ENCODE results near the gene SCAI. TPM values are rescaled to one million over a fixed set of nuclear protein-coding genes. Genes with fewer than 3 reads are reported as not detected.
"Not testable (repeated sequence)": the region's sequence is repeated elsewhere in the genome, so short reads cannot be mapped to it uniquely, and the experiment has no call there.

SCAI gene
- total and polyA plus RNA-seq, 5 donors = 1.9 to 5.5 (median 4.9) TPM

GRCh38 chr9:125103021-125103420 is 40.3 kb downstream of the SCAI start:
- Histone ChIP-seq H3K27ac (ENCODE audit: low read length) (no peak overlapping the region), H3K27me3 (ENCODE audit: control insufficient read depth, insufficient read depth) (no peaks in the 10 kb centered on the region), H3K4me3 (ENCODE audit: low read length) (no peak overlapping the region), H3K4me1 (ENCODE audit: control insufficient read depth, insufficient read depth, low read length) (peaks cover 2% of the 10 kb centered on the region), H3K9me3 (ENCODE audit: control insufficient read depth, low read length) (no peaks in the 10 kb centered on the region)
- WGBS = 96% methylated on average over 1 of the region's 1 CpG
- no peak for DNase-seq
- intact Hi-C loops (cut with DNase I) = no loop called here
- ATAC-seq = no peak

- ATAC-seq (no peak), DNase-seq (no peak)
- H3K9me3 ChIP-seq (ENCODE audit: control insufficient read depth, low read length) = no peaks in the 10 kb centered on the region
- no peak overlapping the region for H3K27ac ChIP-seq (ENCODE audit: low read length)
- 89% methylated on average over 4 of the region's 4 CpGs for WGBS
- no peak overlapping the region for H3K4me3 ChIP-seq (ENCODE audit: low read length)
- intact Hi-C loops (cut with DNase I) = no loop called here
- H3K4me1 ChIP-seq (ENCODE audit: control insufficient read depth, insufficient read depth, low read length) = peaks cover 2% of the 10 kb centered on the region
- no peaks in the 10 kb centered on the region for H3K27me3 ChIP-seq (ENCODE audit: control insufficient read depth, insufficient read depth)
Measured at GRCh38 chr9:125100822-125101221, 42.5 kb downstream of the SCAI start.

- WGBS = 68% methylated on average over 3 of the region's 3 CpGs
- H3K27ac ChIP-seq (ENCODE audit: low read length) = no peak overlapping the region
- peaks cover 2% of the 10 kb centered on the region for H3K4me1 ChIP-seq (ENCODE audit: control insufficient read depth, insufficient read depth, low read length)
Measured at GRCh38 chr9:125099816-125100215, 43.5 kb downstream of the SCAI start.

GRCh38 chr9:125095821-125096443 is 47.4 kb downstream of the SCAI start:
- no peak for DNase-seq
- Histone ChIP-seq H3K4me3 (ENCODE audit: low read length) (no peak overlapping the region), H3K9me3 (ENCODE audit: control insufficient read depth, low read length) (no peaks in the 10 kb centered on the region), H3K27me3 (ENCODE audit: control insufficient read depth, insufficient read depth) (no peaks in the 10 kb centered on the region), H3K4me1 (ENCODE audit: control insufficient read depth, insufficient read depth, low read length) (peaks cover 2% of the 10 kb centered on the region), H3K27ac (ENCODE audit: low read length) (no peak overlapping the region)
- intact Hi-C loops (cut with DNase I) = no loop called here
- 93% methylated on average over 2 of the region's 2 CpGs for WGBS
- ATAC-seq = no peak

More at GRCh38 chr9:125099816-125100215, 43.5 kb downstream of the SCAI start:
- intact Hi-C loops (cut with DNase I) = no loop called here
- H3K4me3 ChIP-seq (ENCODE audit: low read length) = no peak overlapping the region
- H3K9me3 ChIP-seq (ENCODE audit: control insufficient read depth, low read length) = no peaks in the 10 kb centered on the region
- DNase-seq (no peak), ATAC-seq (no peak)
- H3K27me3 ChIP-seq (ENCODE audit: control insufficient read depth, insufficient read depth) = no peaks in the 10 kb centered on the region

GRCh38 chr9:125091121-125091520 is 52.2 kb downstream of the SCAI start:
- no peaks in the 10 kb centered on the region for H3K27me3 ChIP-seq (ENCODE audit: control insufficient read depth, insufficient read depth)
- DNase-seq = no peak
- H3K9me3 ChIP-seq (ENCODE audit: control insufficient read depth, low read length) = no peaks in the 10 kb centered on the region
- H3K4me3 ChIP-seq (ENCODE audit: low read length) = no peak overlapping the region
- 87% methylated on average over 3 of the region's 3 CpGs for WGBS
- H3K27ac ChIP-seq (ENCODE audit: low read length) = no peak overlapping the region
- H3K4me1 ChIP-seq (ENCODE audit: control insufficient read depth, insufficient read depth, low read length) = no peaks in the 10 kb centered on the region
- ATAC-seq = no peak
- intact Hi-C loops (cut with DNase I) = no loop called here

GRCh38 chr9:125089331-125089730 is 54.0 kb downstream of the SCAI start:
- intact Hi-C loops (cut with DNase I) = no loop called here
- DNase-seq (no peak), ATAC-seq (no peak)
- no peak overlapping the region for H3K4me3 ChIP-seq (ENCODE audit: low read length)
- H3K27me3 ChIP-seq (ENCODE audit: control insufficient read depth, insufficient read depth) = no peaks in the 10 kb centered on the region
- H3K9me3 ChIP-seq (ENCODE audit: control insufficient read depth, low read length) = no peaks in the 10 kb centered on the region
- no peak overlapping the region for H3K27ac ChIP-seq (ENCODE audit: low read length)
- H3K4me1 ChIP-seq (ENCODE audit: control insufficient read depth, insufficient read depth, low read length) = no peaks in the 10 kb centered on the region

- Histone ChIP-seq H3K4me3 (ENCODE audit: low read length) (no peak overlapping the region), H3K4me1 (ENCODE audit: control insufficient read depth, insufficient read depth, low read length) (no peaks in the 10 kb centered on the region), H3K27me3 (ENCODE audit: control insufficient read depth, insufficient read depth) (no peaks in the 10 kb centered on the region), H3K9me3 (ENCODE audit: control insufficient read depth, low read length) (no peaks in the 10 kb centered on the region), H3K27ac (ENCODE audit: low read length) (no peak overlapping the region)
- peak; percentile 40 to 47 for ATAC-seq
- WGBS = 64% methylated on average over 5 of the region's 5 CpGs
- no peak for DNase-seq
- intact Hi-C loops (cut with DNase I) = no loop called here
Measured at GRCh38 chr9:125088752-125089151, 54.6 kb downstream of the SCAI start.

GRCh38 chr9:125085703-125086477 is 57.4 kb downstream of the SCAI start:
- no peak for ATAC-seq
- no peak for DNase-seq
- Histone ChIP-seq H3K4me3 (ENCODE audit: low read length) (no peak overlapping the region), H3K4me1 (ENCODE audit: control insufficient read depth, insufficient read depth, low read length) (no peaks in the 10 kb centered on the region), H3K27me3 (ENCODE audit: control insufficient read depth, insufficient read depth) (no peaks in the 10 kb centered on the region), H3K9me3 (ENCODE audit: control insufficient read depth, low read length) (no peaks in the 10 kb centered on the region), H3K27ac (ENCODE audit: low read length) (no peak overlapping the region)
- 73% methylated on average over 6 of the region's 6 CpGs for WGBS
- intact Hi-C loops (cut with DNase I) = no loop called here

- H3K4me3 ChIP-seq (ENCODE audit: low read length); DNase-seq; H3K27me3 ChIP-seq (ENCODE audit: control insufficient read depth, insufficient read depth); H3K4me1 ChIP-seq (ENCODE audit: control insufficient read depth, insufficient read depth, low read length); intact Hi-C loops (cut with DNase I); H3K27ac ChIP-seq (ENCODE audit: low read length); ATAC-seq; H3K9me3 ChIP-seq (ENCODE audit: control insufficient read depth, low read length): not testable (repeated sequence)
- WGBS = 96% methylated on average over 6 of the region's 6 CpGs
Measured at GRCh38 chr9:125082197-125082596, 61.1 kb downstream of the SCAI start.

- H3K9me3 ChIP-seq (ENCODE audit: control insufficient read depth, low read length); H3K27ac ChIP-seq (ENCODE audit: low read length); ATAC-seq; H3K4me1 ChIP-seq (ENCODE audit: control insufficient read depth, insufficient read depth, low read length); H3K27me3 ChIP-seq (ENCODE audit: control insufficient read depth, insufficient read depth); intact Hi-C loops (cut with DNase I); H3K4me3 ChIP-seq (ENCODE audit: low read length); DNase-seq: not testable (repeated sequence)
- 79% methylated on average over 2 of the region's 2 CpGs for WGBS
Measured at GRCh38 chr9:125080797-125081196, 62.5 kb downstream of the SCAI start.

GRCh38 chr9:125079931-125080330 is 63.4 kb downstream of the SCAI start:
- Histone ChIP-seq H3K4me3 (ENCODE audit: low read length) (no peak overlapping the region), H3K27me3 (ENCODE audit: control insufficient read depth, insufficient read depth) (no peaks in the 10 kb centered on the region), H3K9me3 (ENCODE audit: control insufficient read depth, low read length) (no peaks in the 10 kb centered on the region), H3K27ac (ENCODE audit: low read length) (no peak overlapping the region), H3K4me1 (ENCODE audit: control insufficient read depth, insufficient read depth, low read length) (no peaks in the 10 kb centered on the region)
- DNase-seq (no peak), ATAC-seq (no peak)
- intact Hi-C loops (cut with DNase I) = no loop called here
- WGBS = 77% methylated on average over 2 of the region's 2 CpGs

Measured in right cardiac atrium (tissue), 5 donors.